Stimulated activated CD8-positive, alpha-beta memory T cell treated with anti-CD3 and anti-CD28 coated beads, Interleukin-12 subunit alpha, Interleukin-12 subunit beta, amount 100 ng/mL, for 24 hours (primary cell): ENCODE data around the gene FARSA.
"Not testable (repeated sequence)": the region's sequence is repeated elsewhere in the genome, so short reads cannot be mapped to it uniquely, and the experiment has no call there.

Experiments
- DNase-seq: peaks from one replicate; pipeline ENCODE4 v3.0.0-alpha.2; 2020; ENCODE audit errors: extremely low read depth

Gene FARSA

DNA sequence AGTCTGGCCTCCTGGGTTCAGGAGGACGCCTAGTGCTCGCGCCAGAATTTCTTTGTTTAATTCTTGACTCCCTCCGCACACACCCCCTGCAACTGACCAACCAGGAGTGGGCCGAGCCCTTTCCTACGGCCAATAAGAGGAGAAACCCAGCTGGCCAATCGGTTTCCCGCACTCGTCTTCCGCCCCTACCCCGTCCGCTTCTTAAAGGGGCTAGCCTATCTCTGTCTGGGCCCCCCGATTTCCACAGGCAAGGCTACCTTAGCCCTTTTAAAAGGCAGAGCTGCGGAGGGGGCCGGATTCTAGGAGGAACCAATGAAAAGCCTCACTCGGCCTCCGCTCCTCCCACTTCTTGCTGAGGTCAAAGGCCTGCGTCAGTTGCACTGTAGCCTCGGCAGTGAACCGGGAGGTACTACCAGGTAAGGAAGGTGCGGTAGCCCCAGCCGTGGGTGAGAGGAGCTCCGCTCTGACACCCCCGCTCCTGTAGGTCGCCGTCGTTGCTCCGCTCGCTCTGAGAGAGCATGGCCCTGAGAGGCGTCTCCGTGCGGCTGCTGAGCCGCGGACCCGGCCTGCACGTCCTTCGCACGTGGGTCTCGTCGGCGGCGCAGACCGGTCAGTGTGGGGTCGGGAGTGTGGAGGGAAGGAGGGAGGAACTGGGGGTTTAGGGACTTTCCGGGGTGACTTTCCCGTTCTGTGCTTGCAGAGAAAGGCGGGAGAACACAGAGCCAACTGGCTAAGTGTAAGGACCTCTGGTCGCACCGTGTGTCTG lies 42.5 kb downstream of the FARSA start, which contains the start of gene GCDH:
TSS of gene GCDH (plus strand) at position 374 of the 766 bp plus-strand sequence. CDS start at position 519, 145 bp downstream.
- DNase-seq, result peak; percentile 93

DNA sequence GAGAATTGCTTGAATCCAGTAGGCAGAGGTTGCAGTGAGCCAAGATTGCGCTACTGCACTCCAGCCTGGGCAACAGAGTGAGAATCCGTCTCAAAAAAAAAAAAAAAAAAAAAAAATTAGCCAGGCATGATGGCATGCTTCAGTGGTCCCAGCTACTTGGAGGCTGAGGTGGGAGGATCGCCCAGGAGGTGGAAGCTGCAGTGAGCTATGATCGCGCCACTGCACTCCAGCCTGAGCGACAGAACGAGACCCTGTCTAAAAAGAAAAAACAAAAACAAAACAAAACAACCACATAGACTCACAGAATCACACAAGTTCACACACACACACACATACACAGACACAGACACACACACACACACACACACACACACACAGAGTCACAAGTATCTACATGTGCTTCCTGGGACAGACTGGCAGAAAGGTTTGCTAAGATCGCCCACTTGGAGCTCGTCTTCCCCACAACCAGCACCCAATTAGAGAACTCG lies 43.2 kb downstream of the FARSA start:
- DNase-seq, result not testable (repeated sequence)

DNA sequence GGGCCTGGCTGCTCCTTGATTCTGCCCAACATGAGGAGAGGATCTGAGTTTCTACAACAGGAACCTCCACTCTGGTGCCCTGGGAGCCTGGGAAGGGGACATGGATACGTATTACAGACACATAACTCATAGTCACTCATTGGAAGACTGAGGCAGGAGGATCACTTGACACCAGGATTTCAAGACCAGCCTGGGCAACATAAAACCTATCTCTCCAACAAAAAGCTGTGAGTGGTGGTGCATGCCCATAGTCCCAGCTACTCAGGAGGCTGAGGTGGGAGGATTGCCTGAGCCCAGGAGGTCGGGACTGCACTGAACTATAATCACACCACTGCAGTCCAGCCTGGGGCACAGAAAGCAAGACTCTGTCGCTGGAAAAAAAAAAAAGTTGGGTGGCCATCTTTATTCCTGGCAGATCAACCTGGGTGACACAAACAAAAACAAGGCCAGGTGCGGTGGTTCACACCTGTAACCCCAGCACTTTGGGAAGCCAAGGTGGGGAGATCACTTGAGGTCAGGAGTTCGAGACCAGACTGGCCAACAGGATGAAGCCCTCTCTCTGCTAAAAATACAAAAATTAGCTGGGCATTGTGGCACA lies 45.4 kb downstream of the FARSA start:
- DNase-seq, result no peak

GRCh38 chr19:12886969-12887747 lies 46.4 kb downstream of the FARSA start, which contains the start of gene KLF1:
KLF1 (minus strand) TSS chr19:12887201; CDS start chr19:12887140, 61 bp downstream.
- no peak for DNase-seq

DNA sequence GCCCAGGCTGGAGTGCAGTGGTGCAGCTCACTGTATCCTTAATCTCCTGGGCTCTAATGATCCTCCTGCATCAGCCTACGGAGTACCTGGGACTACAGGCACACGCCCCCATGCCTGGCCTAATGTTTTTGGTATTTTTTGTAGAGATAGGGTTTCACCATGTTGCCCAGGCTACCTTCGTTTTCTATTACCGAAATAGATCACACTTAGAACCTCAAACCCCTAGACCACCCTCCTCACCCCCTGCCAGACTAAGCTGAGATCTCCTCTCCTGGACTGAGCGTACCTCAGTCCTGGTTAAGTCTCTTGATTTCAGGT lies 46.9 kb downstream of the FARSA start:
- DNase-seq, result no peak

GRCh38 chr19:12885749-12886650 lies 47.5 kb downstream of the FARSA start:
- no peak for DNase-seq

DNA sequence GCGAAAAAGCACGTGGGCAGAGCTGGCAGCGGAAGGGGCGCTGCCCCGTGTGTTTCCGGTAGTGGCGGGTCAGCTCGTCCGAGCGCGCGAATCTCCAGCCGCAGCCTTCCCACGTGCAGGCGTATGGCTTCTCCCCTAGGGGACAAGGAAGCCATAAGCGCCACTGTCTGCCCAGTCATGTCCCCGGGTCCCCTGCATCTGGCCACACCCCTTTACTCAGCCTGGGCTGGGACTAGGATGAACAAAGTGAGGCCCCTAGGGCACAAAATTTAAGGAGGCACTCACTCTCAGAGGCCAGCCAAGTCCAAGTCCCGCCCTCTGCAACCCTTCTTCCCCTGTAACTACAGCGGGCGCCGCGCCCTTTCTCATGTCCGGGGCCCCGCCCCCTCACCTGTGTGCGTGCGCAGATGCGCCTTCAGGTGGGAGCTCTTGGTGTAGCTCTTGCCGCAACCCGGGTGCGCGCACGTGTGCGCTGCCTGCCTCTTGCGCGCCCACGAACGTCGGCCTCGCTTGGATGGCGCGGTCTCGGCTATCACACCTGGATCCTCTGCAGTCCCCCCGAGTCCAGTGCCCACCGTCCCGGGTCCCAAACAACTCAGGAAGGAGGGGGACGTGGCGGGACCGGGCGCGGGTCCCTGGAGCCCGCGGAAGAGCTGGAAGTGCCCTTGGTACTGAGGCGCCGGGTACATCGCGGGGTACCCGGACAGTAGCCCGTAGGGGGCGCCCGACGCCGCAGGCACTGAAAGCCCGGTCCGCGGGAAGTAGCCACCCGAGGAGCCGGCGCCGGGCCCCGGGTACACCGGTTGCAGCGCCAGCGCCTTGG lies 48.4 kb downstream of the FARSA start:
- peak; percentile 72 for DNase-seq

DNA sequence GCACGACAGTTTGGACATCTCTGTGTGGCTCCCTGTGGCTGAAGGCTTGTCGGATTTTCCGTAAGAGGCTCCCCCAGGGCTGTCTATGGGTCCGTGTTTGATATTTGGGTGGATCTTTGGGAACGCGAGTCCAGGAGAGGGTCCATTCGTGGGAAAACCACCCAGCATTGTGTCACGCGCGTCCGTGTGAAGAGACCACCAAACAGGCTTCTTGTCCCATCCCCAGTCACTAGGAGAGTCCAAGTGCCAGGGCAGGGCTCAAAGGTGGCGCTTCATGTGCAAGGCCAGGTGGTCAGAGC lies 48.9 kb downstream of the FARSA start:
- no peak for DNase-seq

GRCh38 chr19:12884202-12884601 lies 49.3 kb downstream of the FARSA start:
- DNase-seq, result no peak

- DNase-seq, result no peak
Observed at GRCh38 chr19:12882589-12882988, 50.9 kb downstream of the FARSA start.

DNA sequence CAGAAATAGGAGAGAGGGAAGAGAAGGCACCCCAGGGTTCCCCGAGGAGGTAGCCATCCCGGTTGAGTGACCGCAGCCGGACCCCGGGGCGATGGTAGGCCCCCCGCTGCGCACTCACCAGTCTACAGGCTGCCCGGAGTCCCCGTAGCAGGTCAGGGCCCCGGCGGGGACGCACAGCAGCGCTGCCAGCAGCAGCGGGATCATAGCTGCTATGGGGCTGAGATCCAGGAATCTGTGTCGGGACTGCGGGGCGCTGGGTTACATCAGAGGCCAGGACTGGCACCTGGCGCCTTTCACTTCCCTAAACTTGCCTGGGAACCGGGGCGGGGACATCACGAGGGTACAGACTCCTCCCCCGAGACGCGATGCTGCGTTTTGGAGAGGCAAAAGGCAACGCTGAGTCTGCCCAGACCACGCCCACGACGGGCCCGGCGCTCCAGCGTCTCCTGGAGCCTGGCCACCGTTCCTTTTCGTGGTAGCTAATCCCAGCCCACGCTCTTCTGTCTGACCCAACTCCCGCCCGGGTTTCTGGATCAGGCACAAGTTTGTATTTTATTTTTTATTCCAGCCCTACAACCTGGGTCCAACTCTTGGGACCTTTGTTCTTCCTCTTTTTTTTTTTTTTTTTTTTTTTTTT lies 52.2 kb downstream of the FARSA start, which contains the start of gene DNASE2:
TSS of gene DNASE2 (minus strand) at position 278 of the 637 bp plus-strand sequence. CDS start at position 204, 74 bp downstream.
- DNase-seq, result peak; percentile 72

- no peak for DNase-seq
Observed at GRCh38 chr19:12880551-12881171, 52.9 kb downstream of the FARSA start.

DNA sequence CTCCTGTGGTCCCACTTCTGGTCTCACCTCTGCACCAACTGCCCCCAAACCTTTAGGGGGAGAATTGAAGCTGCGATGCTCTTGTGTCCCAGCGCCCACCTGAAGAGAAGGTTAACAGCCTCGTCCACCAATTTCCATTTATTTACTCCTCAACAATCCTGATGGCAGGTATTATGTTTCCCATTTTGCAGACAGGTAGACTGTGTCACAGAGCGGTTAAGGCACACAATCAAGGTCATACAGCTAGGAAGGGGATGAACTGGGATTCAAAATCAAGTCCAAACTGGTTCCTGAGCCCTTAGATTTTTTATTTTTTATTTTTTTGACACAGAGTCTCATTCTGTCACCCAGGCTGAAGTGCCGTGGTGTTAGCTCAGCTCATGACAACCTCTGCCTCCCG lies 58.4 kb downstream of the FARSA start:
- no peak for DNase-seq

DNA sequence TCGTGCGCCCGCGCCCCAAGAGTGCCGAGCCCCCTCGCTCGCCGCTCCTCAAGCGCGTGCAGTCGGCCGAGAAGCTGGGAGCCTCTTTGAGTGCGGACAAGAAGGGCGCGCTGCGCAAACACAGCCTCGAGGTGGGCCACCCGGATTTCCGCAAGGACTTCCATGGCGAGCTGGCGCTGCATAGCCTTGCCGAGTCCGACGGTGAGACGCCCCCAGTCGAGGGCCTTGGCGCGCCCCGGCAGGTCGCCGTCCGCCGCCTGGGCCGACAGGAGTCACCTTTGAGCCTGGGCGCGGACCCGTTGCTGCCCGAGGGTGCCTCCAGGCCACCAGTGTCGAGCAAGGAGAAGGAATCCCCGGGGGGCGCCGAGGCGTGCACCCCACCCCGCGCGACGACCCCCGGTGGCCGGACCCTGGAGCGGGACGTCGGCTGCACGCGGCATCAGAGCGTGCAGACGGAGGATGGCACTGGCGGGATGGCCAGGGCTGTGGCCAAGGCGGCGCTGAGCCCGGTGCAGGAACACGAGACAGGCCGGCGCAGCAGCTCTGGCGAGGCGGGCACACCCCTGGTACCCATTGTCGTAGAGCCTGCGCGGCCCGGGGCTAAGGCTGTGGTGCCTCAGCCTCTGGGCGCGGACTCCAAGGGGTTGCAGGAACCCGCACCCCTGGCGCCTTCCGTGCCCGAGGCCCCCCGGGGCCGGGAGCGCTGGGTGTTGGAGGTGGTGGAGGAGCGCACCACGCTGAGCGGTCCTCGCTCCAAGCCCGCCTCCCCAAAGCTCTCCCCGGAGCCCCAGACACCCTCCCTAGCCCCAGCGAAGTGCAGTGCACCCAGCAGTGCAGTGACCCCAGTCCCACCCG lies 59.4 kb downstream of the FARSA start:
- DNase-seq, result no peak

- no peak for DNase-seq
Observed at GRCh38 chr19:12872941-12873890, 60.3 kb downstream of the FARSA start.
